Measurements from ENCODE around the gene ARPC3. TPM values are rescaled to one million over a fixed set of nuclear protein-coding genes. Genes with fewer than 3 reads are reported as not detected.

The ARPC3 gene
- total and polyA plus RNA-seq, 9 of the 15 experiments (the other 6 are each of a cell fraction or from before 2014, with no cell fraction given) = 74.2 to 575 (median 345) TPM

- TF ChIP-seq, protein P1, sequence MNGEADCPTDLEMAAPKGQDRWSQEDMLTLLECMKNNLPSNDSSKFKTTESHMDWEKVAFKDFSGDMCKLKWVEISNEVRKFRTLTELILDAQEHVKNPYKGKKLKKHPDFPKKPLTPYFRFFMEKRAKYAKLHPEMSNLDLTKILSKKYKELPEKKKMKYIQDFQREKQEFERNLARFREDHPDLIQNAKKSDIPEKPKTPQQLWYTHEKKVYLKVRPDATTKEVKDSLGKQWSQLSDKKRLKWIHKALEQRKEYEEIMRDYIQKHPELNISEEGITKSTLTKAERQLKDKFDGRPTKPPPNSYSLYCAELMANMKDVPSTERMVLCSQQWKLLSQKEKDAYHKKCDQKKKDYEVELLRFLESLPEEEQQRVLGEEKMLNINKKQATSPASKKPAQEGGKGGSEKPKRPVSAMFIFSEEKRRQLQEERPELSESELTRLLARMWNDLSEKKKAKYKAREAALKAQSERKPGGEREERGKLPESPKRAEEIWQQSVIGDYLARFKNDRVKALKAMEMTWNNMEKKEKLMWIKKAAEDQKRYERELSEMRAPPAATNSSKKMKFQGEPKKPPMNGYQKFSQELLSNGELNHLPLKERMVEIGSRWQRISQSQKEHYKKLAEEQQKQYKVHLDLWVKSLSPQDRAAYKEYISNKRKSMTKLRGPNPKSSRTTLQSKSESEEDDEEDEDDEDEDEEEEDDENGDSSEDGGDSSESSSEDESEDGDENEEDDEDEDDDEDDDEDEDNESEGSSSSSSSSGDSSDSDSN (IDR thresholded peaks at IDR 0.05; ENCODE audit: borderline replicate concordance in 1 of 2, low read depth in 2 of 2, low read length in 2 of 2) = no peak
- TF ChIP-seq NR0B1 (IDR thresholded peaks at IDR 0.05; ENCODE audit: partially characterized antibody) = no peak
- no peak for TF ChIP-seq PHB (CRISPR knock-in tag; IDR thresholded peaks at IDR 0.05)
- TF ChIP-seq, protein P2, sequence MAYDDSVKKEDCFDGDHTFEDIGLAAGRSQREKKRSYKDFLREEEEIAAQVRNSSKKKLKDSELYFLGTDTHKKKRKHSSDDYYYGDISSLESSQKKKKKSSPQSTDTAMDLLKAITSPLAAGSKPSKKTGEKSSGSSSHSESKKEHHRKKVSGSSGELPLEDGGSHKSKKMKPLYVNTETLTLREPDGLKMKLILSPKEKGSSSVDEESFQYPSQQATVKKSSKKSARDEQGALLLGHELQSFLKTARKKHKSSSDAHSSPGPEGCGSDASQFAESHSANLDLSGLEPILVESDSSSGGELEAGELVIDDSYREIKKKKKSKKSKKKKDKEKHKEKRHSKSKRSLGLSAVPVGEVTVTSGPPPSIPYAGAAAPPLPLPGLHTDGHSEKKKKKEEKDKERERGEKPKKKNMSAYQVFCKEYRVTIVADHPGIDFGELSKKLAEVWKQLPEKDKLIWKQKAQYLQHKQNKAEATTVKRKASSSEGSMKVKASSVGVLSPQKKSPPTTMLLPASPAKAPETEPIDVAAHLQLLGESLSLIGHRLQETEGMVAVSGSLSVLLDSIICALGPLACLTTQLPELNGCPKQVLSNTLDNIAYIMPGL (CRISPR knock-in tag; IDR thresholded peaks at IDR 0.05) = no peak
- 0 out of 2 replicates have a peak, but pooled peaks have one; percentile 34 for TF ChIP-seq SMARCE1 (IDR thresholded peaks at IDR 0.05)
- no peak for TF ChIP-seq NRF1 (conservative IDR thresholded peaks at IDR 0.05 in 1 of 2, IDR thresholded peaks at IDR 0.05 in 1 of 2)
- TF ChIP-seq POLR2B (IDR thresholded peaks at IDR 0.05; ENCODE audit: low read depth, partially characterized antibody) = peak; percentile 74
- TF ChIP-seq, protein P3, sequence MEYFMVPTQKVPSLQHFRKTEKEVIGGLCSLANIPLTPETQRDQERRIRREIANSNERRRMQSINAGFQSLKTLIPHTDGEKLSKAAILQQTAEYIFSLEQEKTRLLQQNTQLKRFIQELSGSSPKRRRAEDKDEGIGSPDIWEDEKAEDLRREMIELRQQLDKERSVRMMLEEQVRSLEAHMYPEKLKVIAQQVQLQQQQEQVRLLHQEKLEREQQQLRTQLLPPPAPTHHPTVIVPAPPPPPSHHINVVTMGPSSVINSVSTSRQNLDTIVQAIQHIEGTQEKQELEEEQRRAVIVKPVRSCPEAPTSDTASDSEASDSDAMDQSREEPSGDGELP (CRISPR knock-in tag; IDR thresholded peaks at IDR 0.05; ENCODE audit: borderline replicate concordance) = peak; percentile 85
- no peak for TF ChIP-seq REST (IDR thresholded peaks at IDR 0.05; ENCODE audit: borderline replicate concordance)
- no peak for TF ChIP-seq REST (CRISPR knock-in tag; IDR thresholded peaks at IDR 0.05; ENCODE audit: low read depth)
- TF ChIP-seq CTBP1 (IDR thresholded peaks at IDR 0.05; ENCODE audit: borderline replicate concordance) = no peak
Observed at GRCh38 chr12:110467847-110468213, 17.7 kb upstream of the ARPC3 start (continued).
